Breast epithelium (tissue), 3 donors: ENCODE results near the gene KLHL18.

Experiments used
- POLR2A ChIP-seq: fragments of 450-650 bp; IDR thresholded peaks from one replicate; pipeline ENCODE4 v1.6.1; 2016; ENCODE audit warnings: antibody characterized with exemption, mild to moderate bottlenecking, moderate library complexity
- POLR2AphosphoS5 ChIP-seq, 3 donors: sonication (generic); formaldehyde crosslinking; IDR thresholded peaks; one replicate each; pipeline ENCODE4 v1.6.1; 2017; ENCODE audit warnings: antibody characterized with exemption in 3 of 3
- TF ChIP-seq, protein P1 (sequence below), 3 donors: fragments of 450-650 bp; IDR thresholded peaks; one replicate each; pipeline ENCODE4 v1.5.1; 2016 to 2017; ENCODE audit warnings: antibody characterized with exemption in 3 of 3, mild to moderate bottlenecking in 3 of 3, moderate library complexity in 3 of 3

DNA sequence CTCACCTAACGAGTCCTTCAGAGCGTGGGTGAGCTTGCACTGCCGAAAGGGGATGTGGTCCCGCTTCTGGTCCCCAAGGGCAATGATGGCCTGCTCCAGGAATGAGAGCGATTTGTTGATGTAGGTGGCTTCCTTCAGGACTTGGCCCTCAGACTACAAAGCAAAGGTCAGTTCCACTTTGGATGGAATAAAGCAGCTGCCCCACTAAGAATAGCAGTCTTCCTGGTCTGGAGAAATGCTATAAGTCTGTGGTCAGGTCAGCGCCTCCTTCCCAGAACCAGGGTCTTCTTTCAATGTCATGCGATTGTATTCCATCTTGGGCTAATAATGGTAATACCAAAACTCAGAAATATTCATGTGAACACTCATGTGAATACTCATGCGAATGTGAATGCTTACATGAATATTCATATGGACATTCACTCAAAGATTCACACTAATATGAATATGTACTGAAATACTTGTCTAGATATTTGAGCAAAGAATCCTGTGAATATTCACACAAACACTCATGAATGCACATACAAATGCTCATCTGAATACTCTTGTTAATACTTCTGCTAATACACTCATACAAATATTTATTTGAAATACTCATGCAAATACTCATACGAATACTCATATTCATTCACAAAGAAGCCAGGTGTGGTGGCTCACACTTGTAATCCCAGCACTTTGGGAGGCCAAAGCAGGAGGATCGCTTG, 16.9 kb upstream of the KLHL18 start:
- TF ChIP-seq, protein P1, sequence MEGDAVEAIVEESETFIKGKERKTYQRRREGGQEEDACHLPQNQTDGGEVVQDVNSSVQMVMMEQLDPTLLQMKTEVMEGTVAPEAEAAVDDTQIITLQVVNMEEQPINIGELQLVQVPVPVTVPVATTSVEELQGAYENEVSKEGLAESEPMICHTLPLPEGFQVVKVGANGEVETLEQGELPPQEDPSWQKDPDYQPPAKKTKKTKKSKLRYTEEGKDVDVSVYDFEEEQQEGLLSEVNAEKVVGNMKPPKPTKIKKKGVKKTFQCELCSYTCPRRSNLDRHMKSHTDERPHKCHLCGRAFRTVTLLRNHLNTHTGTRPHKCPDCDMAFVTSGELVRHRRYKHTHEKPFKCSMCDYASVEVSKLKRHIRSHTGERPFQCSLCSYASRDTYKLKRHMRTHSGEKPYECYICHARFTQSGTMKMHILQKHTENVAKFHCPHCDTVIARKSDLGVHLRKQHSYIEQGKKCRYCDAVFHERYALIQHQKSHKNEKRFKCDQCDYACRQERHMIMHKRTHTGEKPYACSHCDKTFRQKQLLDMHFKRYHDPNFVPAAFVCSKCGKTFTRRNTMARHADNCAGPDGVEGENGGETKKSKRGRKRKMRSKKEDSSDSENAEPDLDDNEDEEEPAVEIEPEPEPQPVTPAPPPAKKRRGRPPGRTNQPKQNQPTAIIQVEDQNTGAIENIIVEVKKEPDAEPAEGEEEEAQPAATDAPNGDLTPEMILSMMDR (IDR thresholded peaks at IDR 0.05), result no peak
- TF ChIP-seq POLR2A (no peak), POLR2AphosphoS5 (IDR thresholded peaks at IDR 0.05) (no peak)
